OCI-LY1 (cell line): ENCODE results near the gene SLIT3.

Experiments
- H2AFZ ChIP-seq: fragments of 200-600 bp; sonication (generic), shearing (Covaris generic); 2 replicates; pipeline ENCODE4 v1.6.0; 2014; ENCODE audit warnings: antibody characterized with exemption, mild to moderate bottlenecking, low read length
- H3F3A ChIP-seq: fragments of 200-600 bp; sonication (generic), shearing (Covaris generic); 2 replicates; pipeline ENCODE4 v1.6.0; 2014; ENCODE audit warnings: mild to moderate bottlenecking, antibody characterized with exemption, low read length, moderate library complexity; ENCODE audit not compliant: insufficient read depth
- H3K27ac ChIP-seq: fragments of 200-600 bp; sonication (generic); 2 replicates; pipeline ENCODE4 v1.5.1; 2014; ENCODE audit warnings: low read length, mixed run types, mild to moderate bottlenecking, low read depth; ENCODE audit not compliant: poor library complexity, severe bottlenecking
- H3K27me3 ChIP-seq: fragments of 200-600 bp; sonication (generic); 2 replicates; pipeline ENCODE4 v1.6.0; 2014; ENCODE audit warnings: antibody characterized with exemption, mild to moderate bottlenecking, low read length, moderate library complexity; ENCODE audit not compliant: insufficient read depth
- H3K36me3 ChIP-seq: fragments of 200-600 bp; sonication (generic); 2 replicates; pipeline ENCODE4 v1.6.1; 2014; ENCODE audit warnings: mild to moderate bottlenecking, antibody characterized with exemption, low read length, moderate library complexity, mixed read lengths; ENCODE audit not compliant: insufficient read depth
- H3K4me1 ChIP-seq: fragments of 200-600 bp; sonication (generic); 2 replicates; pipeline ENCODE4 v1.5.1; 2014; ENCODE audit warnings: mild to moderate bottlenecking, low read length, moderate library complexity; ENCODE audit not compliant: insufficient read depth, severe bottlenecking
- H3K4me2 ChIP-seq: fragments of 200-600 bp; sonication (generic), shearing (Covaris generic); 2 replicates; pipeline ENCODE4 v1.6.1; 2014; ENCODE audit warnings: low read length
- H3K4me3 ChIP-seq: fragments of 200-600 bp; sonication (generic); 2 replicates; pipeline ENCODE4 v1.5.1; 2014; ENCODE audit warnings: low read length, low read depth, mild to moderate bottlenecking, mixed read lengths; ENCODE audit not compliant: poor library complexity, severe bottlenecking
- H3K79me2 ChIP-seq: fragments of 200-600 bp; shearing (Covaris generic); 2 replicates; pipeline ENCODE4 v1.6.1; 2016; ENCODE audit warnings: mixed run types, low read length, mixed read lengths; ENCODE audit not compliant: insufficient read depth
- H3K9ac ChIP-seq: fragments of 200-600 bp; sonication (generic), shearing (Covaris generic); 2 replicates; pipeline ENCODE4 v1.6.1; 2014; ENCODE audit warnings: mild to moderate bottlenecking, low read length, mixed read lengths
- H3K9me2 ChIP-seq: fragments of 200-600 bp; sonication (generic), shearing (Covaris generic); 2 replicates; pipeline ENCODE4 v1.6.1; 2014; ENCODE audit warnings: low read depth, mild to moderate bottlenecking, low read length, mixed read lengths
- H3K9me3 ChIP-seq: fragments of 200-600 bp; shearing (Covaris generic); 2 replicates; pipeline ENCODE4 v1.6.1; 2014; ENCODE audit warnings: low read length, mixed read lengths
- H4K20me1 ChIP-seq: fragments of 200-600 bp; sonication (generic), shearing (Covaris generic); 2 replicates; pipeline ENCODE4 v1.6.0; 2016; ENCODE audit warnings: mild to moderate bottlenecking, low read length; ENCODE audit not compliant: insufficient read depth
- CTCF ChIP-seq: fragments of 200-600 bp; sonication (generic), shearing (Covaris generic); IDR thresholded peaks from 2 replicates; pipeline ENCODE4 v1.5.1; 2017; ENCODE audit warnings: mild to moderate bottlenecking, antibody characterized with exemption, low read length, moderate library complexity, mixed read lengths
- EZH2 ChIP-seq: fragments of 200-600 bp; sonication (generic), shearing (Covaris generic); IDR thresholded peaks from 2 replicates; pipeline ENCODE4 v1.8.0; 2017; ENCODE audit warnings: borderline replicate concordance, mixed run types, mild to moderate bottlenecking, antibody characterized with exemption, low read length, moderate library complexity, mixed read lengths

Gene SLIT3

GRCh38 chr5:168939887-168940544, 360.9 kb downstream of the SLIT3 start:
- Histone ChIP-seq H3K4me1 (no peaks in the 10 kb centered on the region), H3K4me3 (no peak overlapping the region), H3K27me3 (no peaks in the 10 kb centered on the region; the same call in 1 of the 2 replicates), H3K9me2 (no peaks in the 10 kb centered on the region), H4K20me1 (no peaks in the 10 kb centered on the region), H3K36me3 (no peaks in the 10 kb centered on the region), H3K4me2 (no peak overlapping the region), H3K27ac (no peak overlapping the region), H3K79me2 (no peaks in the 10 kb centered on the region), H2AFZ (no peak overlapping the region), H3K9ac (no peak overlapping the region), H3K9me3 (no peaks in the 10 kb centered on the region), H3F3A (no peaks in the 10 kb centered on the region)
- TF ChIP-seq CTCF (no peak), EZH2 (no peak)

- H4K20me1 ChIP-seq: no peaks in the 10 kb centered on the region
- no peak overlapping the region for H3K4me3 ChIP-seq
- H3K79me2 ChIP-seq: no peaks in the 10 kb centered on the region
- no peak overlapping the region for H3K27ac ChIP-seq
- no peaks in the 10 kb centered on the region; the same call in 1 of the 2 replicates for H3K27me3 ChIP-seq
- no peak overlapping the region for H2AFZ ChIP-seq
- no peaks in the 10 kb centered on the region for H3K36me3 ChIP-seq
- no peaks in the 10 kb centered on the region for H3K4me1 ChIP-seq
- no peak for TF ChIP-seq CTCF
- no peak for TF ChIP-seq EZH2
- H3F3A ChIP-seq: no peaks in the 10 kb centered on the region
- H3K4me2 ChIP-seq: no peak overlapping the region
- H3K9me2 ChIP-seq: no peaks in the 10 kb centered on the region
- H3K9me3 ChIP-seq: no peaks in the 10 kb centered on the region
- H3K9ac ChIP-seq: no peak overlapping the region
These were observed 361.7 kb downstream of the SLIT3 start for GRCh38 chr5:168939156-168939800.

- Histone ChIP-seq H3K36me3 (no peaks in the 10 kb centered on the region), H3K4me2 (no peak overlapping the region), H3K4me1 (no peaks in the 10 kb centered on the region), H3F3A (no peaks in the 10 kb centered on the region), H3K4me3 (no peak overlapping the region), H2AFZ (no peak overlapping the region), H3K9ac (no peak overlapping the region), H3K9me2 (no peaks in the 10 kb centered on the region), H4K20me1 (no peaks in the 10 kb centered on the region), H3K27ac (no peak overlapping the region), H3K27me3 (no peaks in the 10 kb centered on the region; the same call in 1 of the 2 replicates), H3K79me2 (no peaks in the 10 kb centered on the region), H3K9me3 (no peaks in the 10 kb centered on the region)
- no peak for TF ChIP-seq CTCF
- TF ChIP-seq EZH2: no peak
These were observed 364.4 kb downstream of the SLIT3 start for GRCh38 chr5:168936511-168936910.
